ENCODE results near the gene CDH24.
A peak's percentile ranks its signal among the peaks of the same experiment; 100 is the strongest.

Gene CDH24

DNA sequence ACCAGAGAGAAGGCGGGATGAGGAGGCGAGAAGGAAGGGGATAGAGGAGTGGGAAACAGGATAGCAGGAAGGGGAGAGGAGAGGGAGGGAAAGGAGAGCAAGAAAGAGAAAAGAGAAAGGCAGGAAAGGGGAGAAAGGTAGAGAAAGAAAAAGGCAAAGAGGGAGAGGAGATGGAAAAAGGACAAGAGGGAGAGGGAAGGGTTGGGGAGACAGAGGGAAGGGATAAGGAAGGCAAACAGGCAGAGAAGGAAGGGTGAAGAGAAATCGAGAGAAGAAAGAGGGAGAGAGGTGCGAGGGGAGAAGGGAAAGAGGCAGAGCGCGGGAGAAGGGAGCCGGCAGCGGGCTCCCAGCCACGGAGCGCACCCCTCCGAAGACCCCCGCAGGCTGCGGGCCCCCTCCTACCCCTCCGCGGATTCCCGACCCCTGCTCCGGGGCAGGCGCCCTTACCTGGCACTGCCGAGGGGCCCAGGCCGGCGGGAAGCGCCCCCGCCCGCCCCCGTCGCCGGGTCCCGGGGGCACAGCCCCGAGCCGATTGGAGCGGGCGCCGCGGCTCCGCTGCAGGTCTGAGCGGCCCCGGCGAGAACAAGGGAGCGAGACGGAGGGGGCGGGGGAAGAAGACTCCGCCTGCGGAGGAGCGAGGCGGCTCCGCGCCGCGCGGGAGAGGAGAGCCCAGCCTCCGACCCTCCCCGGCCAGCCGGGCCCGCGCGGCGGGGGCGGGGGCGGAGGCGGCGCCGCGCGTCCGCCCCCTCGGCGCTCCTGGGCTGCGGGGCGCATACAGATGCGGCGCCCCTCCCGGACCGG is at the start of gene CDH24:
Gene CDH24 (minus strand): TSS at position 565 of the 801 bp plus-strand sequence. CDS start 1,787 bp downstream, outside the sequence.
- peak within 1 kb of the TSS; percentile 95 for H3K27ac ChIP-seq
- ChIA-PET POLR2A (ENCODE audit: low non-redundant PET) (interaction anchor here (1.2 kb wide), 1 partner anchor 71 kb away, joined by 7 read pairs; no protein-coding TSS in a partner anchor), CTCF (interaction anchor here (0.5 to 4.5 kb wide), 31 partner anchors 8 to 305 kb away, joined by 3 to 69 read pairs (median 3); partner anchors contain the start of genes ACIN1, C14orf119 and HAUS4)
- no peak for TF ChIP-seq CTCF (conservative IDR thresholded peaks at IDR 0.05; ENCODE audit: low read depth)
- peak; percentile 82 for DNase-seq (ENCODE audit: low spot score)

GRCh38 chr14:23106747-23107045 is 49.4 kb upstream of the CDH24 start:
- POLR2A ChIA-PET (ENCODE audit: low non-redundant PET) = no interaction called here
- no peak overlapping the region for H3K27ac ChIP-seq
- CTCF ChIA-PET = interaction anchor here (0.7 kb wide), 1 partner anchor 120 kb away, joined by 3 read pairs; no protein-coding TSS in a partner anchor
- DNase-seq (ENCODE audit: low spot score) = no peak
- TF ChIP-seq CTCF (conservative IDR thresholded peaks at IDR 0.05; ENCODE audit: low read depth) = no peak

- no peak for DNase-seq (ENCODE audit: low spot score)
- CTCF ChIA-PET = no interaction called here
- TF ChIP-seq CTCF (conservative IDR thresholded peaks at IDR 0.05; ENCODE audit: low read depth) = no peak
- POLR2A ChIA-PET (ENCODE audit: low non-redundant PET) = no interaction called here
- no peak overlapping the region for H3K27ac ChIP-seq
These were observed 48.1 kb upstream of the CDH24 start for GRCh38 chr14:23105348-23105824.

GRCh38 chr14:23104591-23105347 is 47.4 kb upstream of the CDH24 start, which contains the start of gene CIROP:
TSS of gene CIROP (minus strand) at chr14:23104989. CDS start at chr14:23104920, 69 bp downstream.
- CTCF ChIA-PET = interaction anchor here (0.7 kb wide), 2 partner anchors 29 to 38 kb away, joined by 3 to 6 read pairs; no protein-coding TSS in a partner anchor
- POLR2A ChIA-PET (ENCODE audit: low non-redundant PET) = no interaction called here
- DNase-seq (ENCODE audit: low spot score) = no peak
- TF ChIP-seq CTCF (conservative IDR thresholded peaks at IDR 0.05; ENCODE audit: low read depth) = no peak
- H3K27ac ChIP-seq = no peak within 1 kb of the TSS

GRCh38 chr14:23104070-23104590 is 46.8 kb upstream of the CDH24 start:
- no peak for DNase-seq (ENCODE audit: low spot score)
- ChIA-PET CTCF (interaction anchor here (0.7 kb wide), 2 partner anchors 28 to 39 kb away, joined by 3 to 6 read pairs; no protein-coding TSS in a partner anchor), POLR2A (ENCODE audit: low non-redundant PET) (no interaction called here)
- H3K27ac ChIP-seq = no peak overlapping the region
- no peak for TF ChIP-seq CTCF (conservative IDR thresholded peaks at IDR 0.05; ENCODE audit: low read depth)

GRCh38 chr14:23103581-23103980 is 46.3 kb upstream of the CDH24 start:
- TF ChIP-seq CTCF (conservative IDR thresholded peaks at IDR 0.05; ENCODE audit: low read depth) = no peak
- CTCF ChIA-PET = no interaction called here
- H3K27ac ChIP-seq = no peak overlapping the region
- POLR2A ChIA-PET (ENCODE audit: low non-redundant PET) = no interaction called here
- no peak for DNase-seq (ENCODE audit: low spot score)
